WTC11 (cell line): Measurements from ENCODE around the gene GALNT16. TPM values are rescaled to one million over a fixed set of nuclear protein-coding genes. Genes with fewer than 3 reads are reported as not detected.

Source experiments
- ATAC-seq: fragments of 200-7000 bp; cut with Tn5 transposase; 2 replicates; pipeline ENCODE4 v1.10.0; 2021; ENCODE audit warnings: mild to moderate bottlenecking, moderate library complexity
- CTCF ChIA-PET: fragments of 300-600 bp; sonication (Branson Sonifier 250); formaldehyde crosslinking; loops from one replicate; lab custom pipeline; 2021; ENCODE audit warnings: antibody characterized with exemption; lab: Charles Lee
- POLR2A ChIA-PET: fragments of 350-600 bp; sonication (Branson Sonifier 250); formaldehyde crosslinking; loops from one replicate; lab custom pipeline; 2021; ENCODE audit warnings: antibody characterized with exemption; lab: Charles Lee
- DNase-seq: peaks from one replicate; pipeline ENCODE4 v3.0.0; 2021; ENCODE audit warnings: low spot score
- H3K27ac Mint-ChIP-seq: 2 replicates; pipeline ENCODE4 v1.8.0; 2021; ENCODE audit warnings: mixed read lengths
- H3K27me3 Mint-ChIP-seq: 2 replicates; pipeline ENCODE4 v1.8.0; 2021; ENCODE audit warnings: low read depth, mild to moderate bottlenecking, moderate library complexity, mixed read lengths
- H3K36me3 Mint-ChIP-seq: 2 replicates; pipeline ENCODE4 v1.8.0; 2021; ENCODE audit warnings: mixed read lengths
- H3K4me1 Mint-ChIP-seq: 2 replicates; pipeline ENCODE4 v1.8.0; 2022; ENCODE audit warnings: mixed read lengths
- H3K4me3 Mint-ChIP-seq: 2 replicates; pipeline ENCODE4 v1.8.0; 2021; ENCODE audit warnings: mild to moderate bottlenecking, moderate library complexity, mixed read lengths
- H3K9me3 Mint-ChIP-seq: 2 replicates; pipeline ENCODE4 v1.8.0; 2021; ENCODE audit warnings: mixed read lengths
- ARID4B ChIP-seq: sonication (generic); formaldehyde crosslinking; IDR thresholded peaks from 2 replicates; pipeline ENCODE4 v1.8.0; 2023; ENCODE audit warnings: missing genetic modification reagents, mild to moderate bottlenecking, borderline replicate concordance
- ATF6 ChIP-seq: sonication (generic); formaldehyde crosslinking; IDR thresholded peaks from 2 replicates; pipeline ENCODE4 v1.8.1; 2023; ENCODE audit warnings: mild to moderate bottlenecking, missing genetic modification reagents
- CREB1 ChIP-seq: sonication (generic); formaldehyde crosslinking; IDR thresholded peaks from 2 replicates; pipeline ENCODE4 v1.8.0; 2023; ENCODE audit warnings: mild to moderate bottlenecking, missing genetic modification reagents
- ERG ChIP-seq: fragments of 250-450 bp; sonication (Bioruptor Pico); IDR thresholded peaks from 2 replicates; pipeline ENCODE4 v1.8.0; 2021; ENCODE audit warnings: mild to moderate bottlenecking
- ETV6 ChIP-seq: sonication (generic); formaldehyde crosslinking; IDR thresholded peaks from 2 replicates; pipeline ENCODE4 v1.8.1; 2022; ENCODE audit warnings: mild to moderate bottlenecking, missing genetic modification reagents
- HMGXB4 ChIP-seq: sonication (generic); formaldehyde crosslinking; IDR thresholded peaks from 2 replicates; pipeline ENCODE4 v1.8.1; 2023; ENCODE audit warnings: mild to moderate bottlenecking, moderate library complexity, missing genetic modification reagents
- JAZF1 ChIP-seq: fragments of 250-450 bp; sonication (Bioruptor Pico); IDR thresholded peaks from 2 replicates; pipeline ENCODE4 v1.9.0; 2021; ENCODE audit warnings: moderate library complexity, mild to moderate bottlenecking, inconsistent platforms
- MXD4 ChIP-seq: fragments of 250-450 bp; sonication (Bioruptor Pico); IDR thresholded peaks from 2 replicates; pipeline ENCODE4 v1.8.0; 2021; ENCODE audit warnings: mild to moderate bottlenecking, moderate library complexity, borderline replicate concordance
- NR1H2 ChIP-seq: sonication (generic); formaldehyde crosslinking; IDR thresholded peaks from 2 replicates; pipeline ENCODE4 v1.9.0; 2021; ENCODE audit warnings: mild to moderate bottlenecking, moderate library complexity, missing genetic modification reagents
- TEAD4 ChIP-seq: sonication (generic); formaldehyde crosslinking; IDR thresholded peaks from 2 replicates; pipeline ENCODE4 v1.8.0; 2022; ENCODE audit warnings: mild to moderate bottlenecking, missing genetic modification reagents
- USF2 ChIP-seq: sonication (generic); formaldehyde crosslinking; IDR thresholded peaks from 2 replicates; pipeline ENCODE4 v1.8.1; 2023; ENCODE audit warnings: mild to moderate bottlenecking, missing genetic modification reagents, moderate library complexity
- ZNF121 ChIP-seq: sonication (generic); formaldehyde crosslinking; IDR thresholded peaks from 2 replicates; pipeline ENCODE4 v1.8.0; 2023; ENCODE audit warnings: missing genetic modification reagents
- ZNF263 ChIP-seq: sonication (generic); formaldehyde crosslinking; IDR thresholded peaks from 2 replicates; pipeline ENCODE4 v1.8.1; 2022; ENCODE audit warnings: low read depth, mild to moderate bottlenecking, moderate library complexity, missing genetic modification reagents
- ZNF396 ChIP-seq: fragments of 250-450 bp; sonication (Bioruptor Pico); IDR thresholded peaks from 2 replicates; pipeline ENCODE4 v1.8.0; 2021; ENCODE audit warnings: mild to moderate bottlenecking, moderate library complexity, borderline replicate concordance
- ZNF423 ChIP-seq: fragments of 250-450 bp; sonication (Bioruptor Pico); IDR thresholded peaks from 2 replicates; pipeline ENCODE4 v2.1.2; 2022; ENCODE audit warnings: mild to moderate bottlenecking, moderate library complexity
- total RNA-seq: library from RNA; stranded (reverse); gene quantifications from 3 replicates; pipeline ENCODE4 v1.2.3, GENCODE V29; 2021

The GALNT16 gene
- total RNA-seq, 1 experiment from 2014 or later = 4.5 TPM

- H3K36me3 Mint-ChIP-seq = no peaks in the 10 kb centered on the region
- ChIA-PET CTCF (interaction anchor here (1.0 to 2.2 kb wide), 4 partner anchors 9 to 99 kb away, joined by 3 to 10 read pairs (median 4); partner anchors contain the start of gene GALNT16), POLR2A (interaction anchor here (0.6 kb wide), 1 partner anchor 377 kb away, joined by 4 read pairs; no protein-coding TSS in a partner anchor)
- H3K9me3 Mint-ChIP-seq = no peaks in the 10 kb centered on the region
- H3K4me3 Mint-ChIP-seq = no peak overlapping the region
- H3K27me3 Mint-ChIP-seq = no peaks in the 10 kb centered on the region
- DNase-seq = no peak
- H3K27ac Mint-ChIP-seq = no peak overlapping the region
- no peak for ATAC-seq
- H3K4me1 Mint-ChIP-seq = no peaks in the 10 kb centered on the region
- TF ChIP-seq ERG (CRISPR knock-in tag) = no peak
- no peak for TF ChIP-seq ZNF263
- TF ChIP-seq ATF6 = no peak
- no peak for TF ChIP-seq USF2
- no peak for TF ChIP-seq ZNF396 (CRISPR knock-in tag)
- no peak for TF ChIP-seq TEAD4 (CRISPR knock-in tag)
- no peak for TF ChIP-seq MXD4 (CRISPR knock-in tag)
- no peak for TF ChIP-seq ETV6 (CRISPR knock-in tag)
- no peak for TF ChIP-seq HMGXB4 (CRISPR knock-in tag)
- TF ChIP-seq JAZF1 = no peak
- no peak for TF ChIP-seq ZNF423 (CRISPR knock-in tag)
- TF ChIP-seq NR1H2 (CRISPR knock-in tag) = no peak
- no peak for TF ChIP-seq ARID4B (CRISPR knock-in tag)
- TF ChIP-seq CREB1 = no peak
- no peak for TF ChIP-seq ZNF121 (CRISPR knock-in tag)
Observed at GRCh38 chr14:69247676-69248440, 12.1 kb upstream of the GALNT16 start.
